ENCODE results near the gene WNK1. TPM values are rescaled to one million over a fixed set of nuclear protein-coding genes. Genes with fewer than 3 reads are reported as not detected.

The WNK1 gene
- polyA plus RNA-seq, 2 donors, result 66.0 to 72.3 TPM

DNA sequence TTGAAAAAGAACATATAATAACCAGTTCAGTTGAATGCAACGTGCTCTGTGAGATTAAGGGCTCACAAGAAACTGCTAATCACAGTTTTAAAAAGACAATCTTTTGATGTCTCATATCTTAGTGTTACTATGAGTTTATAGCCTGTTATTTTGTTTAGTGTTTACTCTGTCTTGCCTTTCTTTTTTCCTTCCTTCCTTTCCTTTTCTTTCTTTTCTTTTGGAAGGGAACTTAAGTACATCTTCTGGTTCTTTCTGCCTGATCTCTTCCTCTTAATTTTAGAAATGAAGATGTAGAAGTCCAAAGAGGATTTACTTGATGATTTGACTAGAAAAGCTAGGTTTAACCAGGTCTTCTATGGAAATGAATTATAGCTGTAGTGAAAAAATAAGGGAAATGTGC lies 38.2 kb downstream of the WNK1 start:
- no peaks in the 10 kb centered on the region for H3K27me3 ChIP-seq (ENCODE audit: control insufficient read depth in 1 of 2, insufficient read depth in 2 of 2, low read length in 2 of 2)

DNA sequence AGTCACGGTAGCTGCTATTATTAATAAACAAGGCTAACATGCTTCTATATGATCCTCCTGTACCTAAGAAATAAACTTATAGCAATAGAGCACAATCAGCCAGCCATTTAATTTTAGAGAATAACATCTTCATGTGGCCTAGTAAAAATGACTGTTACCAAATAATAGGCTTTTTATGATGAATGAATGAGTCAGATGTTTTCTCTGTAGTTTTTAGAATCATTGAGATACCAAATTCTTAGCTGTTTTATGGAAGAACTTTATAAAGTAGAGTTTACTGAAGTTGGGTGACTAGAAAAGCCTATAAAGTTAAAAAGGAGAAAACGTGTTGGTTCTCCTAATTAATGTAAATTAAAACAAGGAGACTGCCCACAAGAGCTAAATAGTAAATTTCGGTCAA lies 40.7 kb downstream of the WNK1 start:
- Histone ChIP-seq H3K9me3 (ENCODE audit: control insufficient read depth in 2 of 2, insufficient read depth in 1 of 2, low read depth in 1 of 2, low read length in 1 of 2) (no peaks in the 10 kb centered on the region), H3K4me3 (ENCODE audit: low read depth in 1 of 2, low read length in 2 of 2) (no peak overlapping the region), H3K36me3 (ENCODE audit: control insufficient read depth in 2 of 2, insufficient read depth in 2 of 2, low read length in 1 of 2) (no peaks in the 10 kb centered on the region), H3K27me3 (ENCODE audit: control insufficient read depth in 1 of 2, insufficient read depth in 2 of 2, low read length in 2 of 2) (no peaks in the 10 kb centered on the region), H3K4me1 (ENCODE audit: control insufficient read depth in 2 of 2, insufficient read depth in 2 of 2, low read length in 1 of 2) (peaks cover 0 to 3% of the 10 kb centered on the region in 2 donors), H3K27ac (ENCODE audit: low read depth in 2 of 2, low read length in 1 of 2) (no peak overlapping the region)
- WGBS, 2 donors, result 81 to 85% methylated on average over 3 of the region's 3 CpGs

More for the DNA sequence above, 38.2 kb downstream of the WNK1 start:
- H3K9me3 ChIP-seq (ENCODE audit: control insufficient read depth in 2 of 2, insufficient read depth in 1 of 2, low read depth in 1 of 2, low read length in 1 of 2), result no peaks in the 10 kb centered on the region
- no peak overlapping the region for H3K27ac ChIP-seq (ENCODE audit: low read depth in 2 of 2, low read length in 1 of 2)
- H3K36me3 ChIP-seq (ENCODE audit: control insufficient read depth in 2 of 2, insufficient read depth in 2 of 2, low read length in 1 of 2), result no peaks in the 10 kb centered on the region
- no peaks in the 10 kb centered on the region for H3K4me1 ChIP-seq (ENCODE audit: control insufficient read depth in 2 of 2, insufficient read depth in 2 of 2, low read length in 1 of 2)
- WGBS, 2 donors, result 40 to 61% methylated on average over 1 of the region's 1 CpG
- no peak overlapping the region for H3K4me3 ChIP-seq (ENCODE audit: low read depth in 1 of 2, low read length in 2 of 2)

DNA sequence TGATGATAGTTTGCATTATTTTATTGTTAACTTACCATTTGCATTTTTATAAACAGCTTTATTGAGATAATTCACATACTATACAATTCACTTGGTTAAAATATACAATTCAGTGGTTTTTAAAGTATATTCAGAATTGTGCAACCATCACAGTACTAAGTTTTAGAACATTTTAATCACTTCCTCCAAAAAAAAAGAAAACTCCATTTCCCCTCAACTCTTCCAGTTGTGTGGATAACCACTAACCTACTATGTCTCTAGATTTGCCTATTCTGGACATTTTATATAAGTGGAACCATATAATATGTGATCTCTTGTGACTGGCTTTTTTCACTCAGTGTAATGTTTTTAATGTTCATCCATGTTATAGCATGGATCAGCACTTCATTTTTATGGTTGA lies 41.3 kb downstream of the WNK1 start:
- Histone ChIP-seq H3K36me3 (ENCODE audit: control insufficient read depth in 2 of 2, insufficient read depth in 2 of 2, low read length in 1 of 2) (no peaks in the 10 kb centered on the region), H3K27me3 (ENCODE audit: control insufficient read depth in 1 of 2, insufficient read depth in 2 of 2, low read length in 2 of 2) (no peaks in the 10 kb centered on the region), H3K4me3 (ENCODE audit: low read depth in 1 of 2, low read length in 2 of 2) (no peak overlapping the region), H3K27ac (ENCODE audit: low read depth in 2 of 2, low read length in 1 of 2) (no peak overlapping the region), H3K4me1 (ENCODE audit: control insufficient read depth in 2 of 2, insufficient read depth in 2 of 2, low read length in 1 of 2) (peaks cover 0 to 3% of the 10 kb centered on the region in 2 donors), H3K9me3 (ENCODE audit: control insufficient read depth in 2 of 2, insufficient read depth in 1 of 2, low read depth in 1 of 2, low read length in 1 of 2) (no peaks in the 10 kb centered on the region)

DNA sequence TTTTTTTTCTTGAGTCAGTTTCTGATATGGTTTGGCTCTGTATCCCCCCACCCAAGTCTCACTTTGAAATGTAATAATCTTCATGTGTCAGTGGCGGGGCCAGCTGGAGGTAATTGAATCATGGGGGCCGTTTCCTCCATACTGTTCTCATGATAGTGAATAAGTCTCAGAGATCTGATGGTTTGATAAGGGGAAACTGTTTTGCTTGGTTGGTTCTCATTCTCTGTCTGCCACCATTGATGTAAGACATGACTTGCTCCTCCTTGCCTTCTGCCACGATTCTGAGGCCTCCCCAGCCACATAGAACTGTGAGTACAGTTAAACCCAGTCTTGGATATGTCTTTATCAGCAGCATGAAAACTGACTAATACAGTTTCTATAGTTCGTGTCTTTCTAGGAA lies 42.9 kb downstream of the WNK1 start:
- H3K36me3 ChIP-seq (ENCODE audit: control insufficient read depth in 2 of 2, insufficient read depth in 2 of 2, low read length in 1 of 2), result no peaks in the 10 kb centered on the region
- H3K4me3 ChIP-seq (ENCODE audit: low read depth in 1 of 2, low read length in 2 of 2), result no peak overlapping the region
- no peaks in the 10 kb centered on the region for H3K9me3 ChIP-seq (ENCODE audit: control insufficient read depth in 2 of 2, insufficient read depth in 1 of 2, low read depth in 1 of 2, low read length in 1 of 2)
- no peaks in the 10 kb centered on the region for H3K27me3 ChIP-seq (ENCODE audit: control insufficient read depth in 1 of 2, insufficient read depth in 2 of 2, low read length in 2 of 2)
- H3K27ac ChIP-seq (ENCODE audit: low read depth in 2 of 2, low read length in 1 of 2), result no peak overlapping the region
- 68 to 74% methylated on average over 4 of the region's 4 CpGs for WGBS, 2 donors
- H3K4me1 ChIP-seq (ENCODE audit: control insufficient read depth in 2 of 2, insufficient read depth in 2 of 2, low read length in 1 of 2), result peaks cover 0 to 3% of the 10 kb centered on the region in 2 donors

DNA sequence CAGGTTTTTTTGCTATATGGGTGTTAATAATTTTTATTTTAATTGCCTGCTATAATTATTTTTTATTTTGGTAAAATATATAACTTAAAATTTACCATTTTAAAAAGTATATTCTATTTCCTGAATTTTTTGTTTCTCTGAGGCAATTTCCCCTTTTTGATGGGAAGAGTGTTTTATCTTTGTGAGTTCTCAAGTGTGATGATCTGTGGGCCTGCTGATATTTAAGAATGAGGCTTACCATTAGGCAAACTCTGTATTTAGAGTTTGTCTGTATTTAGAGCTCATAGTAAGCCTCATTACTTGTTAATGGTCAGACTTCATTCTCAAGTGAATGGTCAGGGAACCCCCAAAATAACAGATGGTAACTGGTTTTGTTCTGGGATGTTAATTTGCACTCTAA lies 48.0 kb downstream of the WNK1 start:
- H3K27ac ChIP-seq (ENCODE audit: low read depth in 2 of 2, low read length in 1 of 2), result no peak overlapping the region
- no peaks in the 10 kb centered on the region for H3K36me3 ChIP-seq (ENCODE audit: control insufficient read depth in 2 of 2, insufficient read depth in 2 of 2, low read length in 1 of 2)
- H3K4me3 ChIP-seq (ENCODE audit: low read depth in 1 of 2, low read length in 2 of 2), result no peak overlapping the region
- no peaks in the 10 kb centered on the region for H3K9me3 ChIP-seq (ENCODE audit: control insufficient read depth in 2 of 2, insufficient read depth in 1 of 2, low read depth in 1 of 2, low read length in 1 of 2)
- H3K27me3 ChIP-seq (ENCODE audit: control insufficient read depth in 1 of 2, insufficient read depth in 2 of 2, low read length in 2 of 2), result no peaks in the 10 kb centered on the region
- H3K4me1 ChIP-seq (ENCODE audit: control insufficient read depth in 2 of 2, insufficient read depth in 2 of 2, low read length in 1 of 2), result peaks cover 0 to 3% of the 10 kb centered on the region in 2 donors

DNA sequence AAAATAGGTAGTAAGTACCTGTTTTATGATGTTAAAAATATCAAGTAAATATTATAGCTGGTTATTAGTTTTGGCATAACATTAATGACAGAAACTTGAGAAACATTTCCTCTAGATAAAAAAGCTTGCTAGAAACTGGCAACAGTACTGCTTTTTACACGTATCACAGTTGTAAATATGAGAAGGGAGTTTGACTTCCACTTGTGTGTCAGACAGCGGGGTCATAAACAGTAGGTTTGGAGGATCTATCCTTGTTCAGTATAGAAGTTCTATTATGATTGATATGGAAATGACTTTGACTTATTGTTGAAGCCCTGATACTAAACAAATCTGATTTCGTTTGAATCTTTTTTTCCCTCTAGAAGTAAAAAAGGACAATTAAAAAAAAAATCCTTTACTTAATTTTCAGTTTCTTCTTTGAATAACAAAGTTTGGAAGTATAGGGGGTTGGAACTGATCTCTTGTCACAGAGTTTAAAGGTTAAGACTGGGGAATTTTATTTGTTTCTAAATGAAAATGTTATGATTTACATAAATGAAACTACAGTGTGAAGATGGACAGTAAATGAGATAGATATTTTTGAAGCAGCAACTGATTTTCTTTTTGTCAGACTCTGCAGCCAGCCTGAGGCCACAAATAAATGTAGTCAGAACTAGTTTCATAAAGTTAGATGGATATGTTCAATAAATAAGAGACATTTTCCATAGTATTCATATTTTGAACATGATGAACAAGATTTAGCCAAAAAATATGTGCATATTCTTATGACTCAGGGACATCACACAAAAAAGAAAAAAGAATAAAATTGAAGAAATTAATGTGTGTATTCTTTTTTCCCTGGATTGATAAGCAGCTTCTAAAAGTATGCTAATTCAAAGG lies 50.1 kb downstream of the WNK1 start:
- WGBS, 2 donors, result 32 to 43% methylated on average over 3 of the region's 3 CpGs
- H3K4me1 ChIP-seq (ENCODE audit: control insufficient read depth in 2 of 2, insufficient read depth in 2 of 2, low read length in 1 of 2), result no peaks in the 10 kb centered on the region
- no peak overlapping the region for H3K4me3 ChIP-seq (ENCODE audit: low read depth in 1 of 2, low read length in 2 of 2)
- H3K27me3 ChIP-seq (ENCODE audit: control insufficient read depth in 1 of 2, insufficient read depth in 2 of 2, low read length in 2 of 2), result no peaks in the 10 kb centered on the region
- H3K9me3 ChIP-seq (ENCODE audit: control insufficient read depth in 2 of 2, insufficient read depth in 1 of 2, low read depth in 1 of 2, low read length in 1 of 2), result no peaks in the 10 kb centered on the region
- no peaks in the 10 kb centered on the region for H3K36me3 ChIP-seq (ENCODE audit: control insufficient read depth in 2 of 2, insufficient read depth in 2 of 2, low read length in 1 of 2)
- H3K27ac ChIP-seq (ENCODE audit: low read depth in 2 of 2, low read length in 1 of 2), result no peak overlapping the region

DNA sequence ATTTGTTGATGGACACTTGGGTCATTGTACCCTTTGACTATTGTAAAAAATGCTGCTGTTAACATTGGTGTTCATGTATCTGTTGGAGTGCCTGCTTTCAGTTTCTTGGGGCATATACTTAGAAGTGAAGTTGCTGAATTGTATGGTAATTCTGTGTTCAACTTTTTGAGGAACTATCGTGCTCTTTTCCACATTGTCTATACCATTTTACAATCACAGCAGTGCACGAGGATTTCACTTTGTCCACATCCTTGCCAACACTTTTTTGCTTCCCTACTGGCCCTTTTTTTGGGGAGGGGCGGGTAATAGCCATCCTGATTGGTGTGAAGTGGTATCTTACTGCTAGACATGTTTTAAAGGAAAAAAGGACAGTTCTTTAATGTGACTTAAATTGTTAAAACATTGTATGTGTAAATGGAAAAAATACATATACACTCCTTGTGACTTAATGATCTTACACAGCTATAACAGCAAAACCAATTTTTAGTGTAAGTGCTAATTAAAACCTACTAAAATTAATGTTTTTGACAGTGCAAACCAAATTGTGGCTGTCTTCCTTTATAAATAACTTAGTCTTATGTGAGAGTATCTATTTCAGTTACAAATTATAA lies 52.7 kb downstream of the WNK1 start:
- Histone ChIP-seq H3K9me3 (ENCODE audit: control insufficient read depth in 2 of 2, insufficient read depth in 1 of 2, low read depth in 1 of 2, low read length in 1 of 2) (no peaks in the 10 kb centered on the region), H3K27ac (ENCODE audit: low read depth in 2 of 2, low read length in 1 of 2) (no peak overlapping the region), H3K4me1 (ENCODE audit: control insufficient read depth in 2 of 2, insufficient read depth in 2 of 2, low read length in 1 of 2) (no peaks in the 10 kb centered on the region), H3K36me3 (ENCODE audit: control insufficient read depth in 2 of 2, insufficient read depth in 2 of 2, low read length in 1 of 2) (no peaks in the 10 kb centered on the region), H3K27me3 (ENCODE audit: control insufficient read depth in 1 of 2, insufficient read depth in 2 of 2, low read length in 2 of 2) (no peaks in the 10 kb centered on the region), H3K4me3 (ENCODE audit: low read depth in 1 of 2, low read length in 2 of 2) (no peak overlapping the region)
- WGBS, 2 donors, result 67 to 71% methylated on average over 3 of the region's 3 CpGs

DNA sequence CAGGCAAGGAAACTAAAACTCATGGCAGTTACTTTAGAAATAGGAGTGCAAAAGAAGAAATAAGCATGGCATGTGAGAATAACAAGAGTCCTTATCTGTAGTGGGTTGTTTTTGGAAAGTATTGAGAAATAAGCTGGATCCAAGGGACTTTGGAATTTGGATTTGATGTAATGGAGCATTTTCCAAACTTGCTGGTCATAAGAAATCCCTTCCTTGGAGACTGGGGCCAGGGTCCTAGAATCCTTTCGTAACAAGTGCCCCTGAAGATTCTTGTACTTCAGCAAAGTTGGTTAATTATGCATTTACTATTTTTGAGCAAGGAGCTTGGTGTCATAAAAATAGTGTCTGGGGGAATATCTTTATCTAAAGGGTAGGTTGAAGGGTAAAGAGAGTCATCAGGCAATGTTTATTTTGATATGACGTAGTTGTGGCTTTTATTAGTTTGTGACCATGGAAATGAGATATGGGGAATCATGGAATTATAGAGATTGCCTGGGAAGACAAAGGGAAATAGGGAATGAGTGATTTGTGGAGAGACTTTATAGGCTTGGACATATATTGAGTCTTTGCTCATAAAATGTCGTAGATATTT lies 53.9 kb downstream of the WNK1 start:
- Histone ChIP-seq H3K9me3 (ENCODE audit: control insufficient read depth in 2 of 2, insufficient read depth in 1 of 2, low read depth in 1 of 2, low read length in 1 of 2) (no peaks in the 10 kb centered on the region), H3K4me1 (ENCODE audit: control insufficient read depth in 2 of 2, insufficient read depth in 2 of 2, low read length in 1 of 2) (no peaks in the 10 kb centered on the region), H3K36me3 (ENCODE audit: control insufficient read depth in 2 of 2, insufficient read depth in 2 of 2, low read length in 1 of 2) (no peaks in the 10 kb centered on the region), H3K4me3 (ENCODE audit: low read depth in 1 of 2, low read length in 2 of 2) (no peak overlapping the region), H3K27me3 (ENCODE audit: control insufficient read depth in 1 of 2, insufficient read depth in 2 of 2, low read length in 2 of 2) (no peaks in the 10 kb centered on the region), H3K27ac (ENCODE audit: low read depth in 2 of 2, low read length in 1 of 2) (no peak overlapping the region)
- 70 to 79% methylated on average over 3 of the region's 3 CpGs for WGBS, 2 donors

DNA sequence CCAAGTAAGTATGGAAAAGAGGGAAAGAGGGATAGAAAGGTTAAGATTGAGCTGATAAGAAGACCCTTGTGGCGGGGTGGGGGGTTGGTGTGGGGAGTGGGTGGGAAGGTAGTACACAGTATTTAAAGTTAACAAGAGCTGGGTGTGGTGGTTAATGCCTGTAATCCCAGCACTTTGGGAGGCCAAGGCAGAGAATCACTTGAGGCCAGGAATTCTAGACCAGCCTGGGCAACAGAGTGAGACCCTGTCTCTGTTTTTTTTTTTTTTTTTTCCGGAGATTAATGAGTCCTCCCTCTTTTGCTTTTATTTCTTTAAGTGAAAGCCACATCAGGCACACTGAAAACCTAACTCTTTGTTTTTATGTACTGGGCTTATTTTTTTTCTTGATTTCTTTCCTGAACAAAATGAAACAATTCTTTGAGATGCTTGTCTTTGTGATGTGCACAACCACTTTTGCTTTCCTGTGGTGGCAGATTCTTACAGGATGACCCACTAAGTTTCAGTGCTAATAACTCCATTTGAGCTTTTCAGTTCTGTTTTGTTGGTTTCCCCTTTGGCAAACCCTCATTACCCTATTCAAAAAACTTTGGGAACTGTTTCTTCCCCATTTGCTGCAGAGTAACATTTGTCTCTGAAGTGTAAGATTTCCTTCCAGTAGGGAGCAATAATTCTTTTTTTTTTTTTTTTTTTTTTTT lies 54.8 kb downstream of the WNK1 start:
- no peaks in the 10 kb centered on the region for H3K4me1 ChIP-seq (ENCODE audit: control insufficient read depth in 2 of 2, insufficient read depth in 2 of 2, low read length in 1 of 2)
- no peaks in the 10 kb centered on the region for H3K36me3 ChIP-seq (ENCODE audit: control insufficient read depth in 2 of 2, insufficient read depth in 2 of 2, low read length in 1 of 2)
- no peak overlapping the region for H3K27ac ChIP-seq (ENCODE audit: low read depth in 2 of 2, low read length in 1 of 2)
- no peaks in the 10 kb centered on the region for H3K9me3 ChIP-seq (ENCODE audit: control insufficient read depth in 2 of 2, insufficient read depth in 1 of 2, low read depth in 1 of 2, low read length in 1 of 2)
- 62 to 63% methylated on average over 2 of the region's 2 CpGs for WGBS, 2 donors
- H3K27me3 ChIP-seq (ENCODE audit: control insufficient read depth in 1 of 2, insufficient read depth in 2 of 2, low read length in 2 of 2), result no peaks in the 10 kb centered on the region
- no peak overlapping the region for H3K4me3 ChIP-seq (ENCODE audit: low read depth in 1 of 2, low read length in 2 of 2)
